ENCODE results near the gene TTLL1.

The TTLL1 gene

GRCh38 chr22:42990131-42990838 lies 98.9 kb downstream of the TTLL1 start:
- no peak for DNase-seq
